ENCODE data around the gene PLEKHG5.

Gene PLEKHG5

DNA sequence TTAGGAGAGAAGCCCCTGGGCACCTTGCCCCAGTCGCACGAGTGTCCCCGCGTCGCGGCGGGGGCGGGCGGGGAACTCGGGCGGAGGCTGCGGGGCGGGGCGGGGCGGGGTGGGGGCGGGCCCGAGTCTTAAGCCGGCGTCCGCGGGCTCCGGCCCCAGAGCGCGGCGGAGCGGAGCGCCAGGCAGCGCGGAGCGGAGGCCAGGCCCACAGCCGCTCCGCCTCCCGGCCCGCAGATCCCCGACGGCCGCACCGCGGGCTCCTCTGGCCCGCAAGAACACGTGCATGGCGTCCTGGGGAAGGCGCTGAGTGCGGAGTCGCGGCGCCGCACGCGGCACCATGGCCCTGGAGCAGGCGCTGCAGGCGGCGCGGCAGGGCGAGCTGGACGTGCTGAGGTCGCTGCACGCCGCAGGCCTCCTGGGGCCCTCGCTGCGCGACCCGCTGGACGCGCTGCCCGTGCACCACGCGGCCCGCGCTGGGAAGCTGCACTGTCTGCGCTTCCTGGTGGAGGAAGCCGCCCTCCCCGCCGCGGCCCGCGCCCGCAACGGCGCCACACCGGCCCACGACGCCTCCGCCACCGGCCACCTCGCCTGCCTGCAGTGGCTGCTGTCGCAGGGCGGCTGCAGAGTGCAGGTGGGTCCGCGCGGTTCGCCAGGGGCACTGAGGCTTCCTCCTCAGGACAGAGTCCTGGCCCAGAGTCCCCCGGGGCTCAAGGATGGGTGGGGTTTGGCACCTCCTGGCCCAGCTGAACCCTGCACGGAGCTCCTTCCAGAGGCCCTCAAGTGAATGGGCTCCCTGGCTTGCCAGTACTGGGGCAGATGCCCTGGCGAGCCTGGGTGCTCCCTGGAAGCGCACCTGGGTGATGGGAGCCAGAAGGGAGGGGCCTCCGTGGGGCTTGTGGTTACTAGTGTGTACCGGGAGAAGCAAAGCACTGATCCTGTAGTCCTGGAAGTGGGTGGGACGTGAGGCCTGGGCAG, 66.6 kb downstream of the PLEKHG5 start, which contains the start of gene ESPN:
ESPN (plus strand) TSS at position 158 of the 975 bp plus-strand sequence; CDS start at position 338, 180 bp downstream.
- peak; percentile 28 for DNase-seq

- no peak for DNase-seq
Observed at GRCh38 chr1:6424000-6424565, 67.4 kb downstream of the PLEKHG5 start.

GRCh38 chr1:6423321-6423999, 68.0 kb downstream of the PLEKHG5 start:
- peak; percentile 82 for DNase-seq

DNA sequence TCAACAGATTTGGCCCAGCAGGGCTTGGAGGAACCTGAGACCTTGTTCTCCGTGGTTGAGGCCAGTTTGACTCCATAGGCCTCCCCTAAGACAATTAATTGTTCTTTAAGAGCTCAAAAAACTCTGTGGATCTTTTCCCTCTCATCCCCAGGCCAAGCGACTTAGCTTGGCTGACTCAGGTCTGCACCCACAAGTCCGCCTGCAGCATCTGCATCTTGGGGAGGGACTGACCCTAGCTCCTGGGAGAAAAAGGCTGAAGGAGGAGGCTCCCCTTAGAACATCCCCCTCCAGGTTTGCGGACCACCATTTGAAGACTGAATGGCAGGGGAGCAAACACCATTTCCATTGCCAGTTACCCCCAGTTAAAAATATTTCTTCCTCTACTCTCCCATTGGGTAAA, 70.2 kb downstream of the PLEKHG5 start:
- no peak for DNase-seq

DNA sequence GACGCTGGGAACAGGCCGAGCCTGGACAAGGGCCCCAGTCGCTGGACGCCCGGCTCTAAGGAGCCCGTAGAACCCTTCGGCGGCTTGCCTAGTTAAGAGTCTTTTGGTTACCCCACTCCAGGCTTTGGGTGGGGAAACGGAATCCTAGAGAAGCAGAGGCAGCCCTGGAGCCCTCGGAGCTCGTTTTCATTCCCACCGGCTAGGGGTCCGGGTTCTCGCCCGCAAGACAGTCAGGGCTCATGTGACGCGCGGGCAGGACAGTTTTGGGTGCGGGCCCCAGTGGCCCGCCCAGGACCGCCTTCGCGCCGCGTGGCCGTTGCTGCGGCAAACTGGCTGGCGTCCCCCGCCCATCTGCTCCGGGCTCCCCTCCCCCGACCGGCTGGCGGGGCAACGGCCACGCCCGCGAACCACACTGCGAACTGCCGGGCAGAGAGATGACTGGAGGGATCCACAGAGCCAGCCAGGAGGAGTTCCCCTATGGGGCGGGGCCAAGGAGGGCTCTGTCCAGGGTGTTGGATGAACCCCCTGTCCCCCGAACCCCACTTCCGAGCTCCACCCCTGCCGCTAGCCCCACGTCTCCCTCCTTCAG, 70.9 kb downstream of the PLEKHG5 start:
- DNase-seq = no peak

- peak; percentile 25 for DNase-seq
Observed at GRCh38 chr1:6419804-6420453, 71.5 kb downstream of the PLEKHG5 start, which contains the start of gene HES2. HES2 (minus strand) TSS chr1:6419919; CDS start chr1:6419820, 99 bp downstream.

DNA sequence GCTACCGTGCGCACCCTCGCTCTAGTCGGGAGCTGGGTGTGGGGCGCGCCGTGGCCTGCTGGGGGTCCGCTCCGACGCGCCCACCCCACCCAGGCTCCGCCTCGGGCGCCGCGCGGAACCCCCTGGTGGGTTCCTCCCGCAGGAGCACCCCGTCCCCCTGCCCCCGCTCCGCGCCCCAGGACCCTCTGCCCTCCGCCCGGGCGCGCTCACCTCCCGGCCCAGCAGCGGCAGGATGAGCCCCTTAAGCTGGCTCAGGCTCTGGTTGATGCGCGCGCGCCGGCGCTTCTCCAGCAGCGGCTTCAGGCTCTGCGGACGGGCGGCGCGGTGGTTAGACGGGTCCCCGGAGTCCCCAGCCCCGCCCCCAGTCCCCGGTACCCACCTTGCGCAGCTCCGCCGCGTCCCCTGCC, 72.1 kb downstream of the PLEKHG5 start:
- DNase-seq = peak; percentile 21

- no peak for DNase-seq
Observed at GRCh38 chr1:6418668-6419396, 72.6 kb downstream of the PLEKHG5 start.

GRCh38 chr1:6417961-6418667, 73.4 kb downstream of the PLEKHG5 start:
- no peak for DNase-seq
